SK-N-DZ (cell line): ENCODE data around the gene PDCD1LG2.
"Not testable (repeated sequence)": the region's sequence is repeated elsewhere in the genome, so short reads cannot be mapped to it uniquely, and the experiment has no call there.

Source experiments
- DNase-seq: peaks from one replicate; pipeline ENCODE4 v3.0.0-alpha.2; 2015; ENCODE audit warnings: low spot score

PDCD1LG2 gene

GRCh38 chr9:5563417-5563815 is 53.1 kb downstream of the PDCD1LG2 start:
- no peak for DNase-seq

GRCh38 chr9:5563886-5564285 is 53.6 kb downstream of the PDCD1LG2 start:
- DNase-seq: no peak

GRCh38 chr9:5566054-5566618 is 55.8 kb downstream of the PDCD1LG2 start:
- DNase-seq: no peak

GRCh38 chr9:5568868-5569267 is 58.5 kb downstream of the PDCD1LG2 start:
- no peak for DNase-seq

- DNase-seq: no peak
These were observed 59.1 kb downstream of the PDCD1LG2 start for GRCh38 chr9:5569409-5569808.

- DNase-seq: no peak
These were observed 59.6 kb downstream of the PDCD1LG2 start for GRCh38 chr9:5569891-5570290.

GRCh38 chr9:5571629-5572232 is 61.4 kb downstream of the PDCD1LG2 start:
- no peak for DNase-seq

GRCh38 chr9:5574097-5574496 is 63.8 kb downstream of the PDCD1LG2 start:
- no peak for DNase-seq

GRCh38 chr9:5575000-5575399 is 64.7 kb downstream of the PDCD1LG2 start:
- no peak for DNase-seq

GRCh38 chr9:5577225-5577624 is 66.9 kb downstream of the PDCD1LG2 start:
- DNase-seq: no peak

GRCh38 chr9:5578018-5578697 is 67.8 kb downstream of the PDCD1LG2 start:
- no peak for DNase-seq

GRCh38 chr9:5578698-5579085 is 68.4 kb downstream of the PDCD1LG2 start:
- DNase-seq: no peak

GRCh38 chr9:5579881-5580280 is 69.5 kb downstream of the PDCD1LG2 start:
- no peak for DNase-seq

- no peak for DNase-seq
These were observed 70.3 kb downstream of the PDCD1LG2 start for GRCh38 chr9:5580650-5581049.

- not testable (repeated sequence) for DNase-seq
These were observed 71.4 kb downstream of the PDCD1LG2 start for GRCh38 chr9:5581706-5582105.

- DNase-seq: no peak
These were observed 72.5 kb downstream of the PDCD1LG2 start for GRCh38 chr9:5582835-5583195.

- DNase-seq: no peak
These were observed 76.1 kb downstream of the PDCD1LG2 start for GRCh38 chr9:5586391-5586802.

GRCh38 chr9:5587024-5587423 is 76.7 kb downstream of the PDCD1LG2 start:
- DNase-seq: no peak

GRCh38 chr9:5592231-5592630 is 81.9 kb downstream of the PDCD1LG2 start:
- DNase-seq: no peak

GRCh38 chr9:5592904-5593303 is 82.6 kb downstream of the PDCD1LG2 start:
- no peak for DNase-seq

- no peak for DNase-seq
These were observed 83.6 kb downstream of the PDCD1LG2 start for GRCh38 chr9:5593904-5594303.

GRCh38 chr9:5596173-5596572 is 85.8 kb downstream of the PDCD1LG2 start:
- DNase-seq: no peak
